Mesothelial cell of epicardium (in vitro differentiated cells): Measurements from ENCODE around the gene BIRC6. TPM values are rescaled to one million over a fixed set of nuclear protein-coding genes. Genes with fewer than 3 reads are reported as not detected.

ENCODE experiments used
- DNase-seq, 2 experiments: peaks; one replicate each; pipeline ENCODE4 v3.0.0; 2021; ENCODE audit warnings: low spot score in 2 of 2; ENCODE audit not compliant: unreplicated experiment in 2 of 2
- H3K27ac Mint-ChIP-seq: 2 replicates; pipeline ENCODE4 v1.8.0; 2021; ENCODE audit warnings: mixed read lengths
- H3K27me3 Mint-ChIP-seq: 2 replicates; pipeline ENCODE4 v1.8.0; 2021; ENCODE audit warnings: low read depth, mixed read lengths
- H3K36me3 Mint-ChIP-seq: 2 replicates; pipeline ENCODE4 v1.8.0; 2021; ENCODE audit warnings: mixed read lengths
- H3K4me1 Mint-ChIP-seq: 2 replicates; pipeline ENCODE4 v1.8.0; 2021; ENCODE audit warnings: mixed read lengths
- H3K4me3 Mint-ChIP-seq: 2 replicates; pipeline ENCODE4 v1.8.0; 2021; ENCODE audit warnings: mild to moderate bottlenecking, moderate library complexity, mixed read lengths
- H3K9me3 Mint-ChIP-seq: 2 replicates; pipeline ENCODE4 v1.8.0; 2021; ENCODE audit warnings: mixed read lengths
- CTCF ChIP-seq: fragments of 200-600 bp; sonication (generic); IDR thresholded peaks from one replicate; pipeline ENCODE4 v1.5.0; 2021; ENCODE audit warnings: antibody characterized with exemption; ENCODE audit not compliant: unreplicated experiment
- total RNA-seq: library from RNA; stranded (reverse); gene quantifications from 3 replicates; pipeline ENCODE4 v1.2.1, GENCODE V29; 2021

Gene BIRC6
- total RNA-seq, 1 donor from 2014 or later: 112 TPM

- H3K4me3 Mint-ChIP-seq: no peak overlapping the region
- no peak for TF ChIP-seq CTCF
Measured at GRCh38 chr2:32416519-32416918, 59.7 kb downstream of the BIRC6 start.

GRCh38 chr2:32417659-32418058 lies 60.8 kb downstream of the BIRC6 start:
- no peak for DNase-seq
- TF ChIP-seq CTCF: no peak
- Mint-ChIP-seq H3K9me3 (no peaks in the 10 kb centered on the region), H3K4me1 (peaks cover 8% of the 10 kb centered on the region), H3K27me3 (no peaks in the 10 kb centered on the region), H3K27ac (no peak overlapping the region), H3K36me3 (peaks cover 19% of the 10 kb centered on the region), H3K4me3 (no peak overlapping the region)

More at GRCh38 chr2:32416519-32416918, 59.7 kb downstream of the BIRC6 start:
- no peaks in the 10 kb centered on the region for H3K27me3 Mint-ChIP-seq
- H3K27ac Mint-ChIP-seq: no peak overlapping the region
- peaks cover 20% of the 10 kb centered on the region for H3K36me3 Mint-ChIP-seq
- H3K9me3 Mint-ChIP-seq: no peaks in the 10 kb centered on the region
- H3K4me1 Mint-ChIP-seq: peaks cover 2% of the 10 kb centered on the region
- no peak for DNase-seq

GRCh38 chr2:32418778-32419177 lies 62.0 kb downstream of the BIRC6 start:
- TF ChIP-seq CTCF: no peak
- peaks cover 8% of the 10 kb centered on the region for H3K4me1 Mint-ChIP-seq
- H3K27ac Mint-ChIP-seq: no peak overlapping the region
- H3K9me3 Mint-ChIP-seq: no peaks in the 10 kb centered on the region
- no peak overlapping the region for H3K4me3 Mint-ChIP-seq
- DNase-seq: no peak
- H3K27me3 Mint-ChIP-seq: no peaks in the 10 kb centered on the region
- H3K36me3 Mint-ChIP-seq: peaks cover 19% of the 10 kb centered on the region

- Mint-ChIP-seq H3K27me3 (no peaks in the 10 kb centered on the region), H3K36me3 (peaks cover 14% of the 10 kb centered on the region), H3K27ac (peak overlapping the region; percentile 31), H3K4me1 (peaks cover 8% of the 10 kb centered on the region), H3K9me3 (no peaks in the 10 kb centered on the region), H3K4me3 (no peak overlapping the region)
- no peak for TF ChIP-seq CTCF
- no peak for DNase-seq
Measured at GRCh38 chr2:32422133-32422532, 65.3 kb downstream of the BIRC6 start.

- DNase-seq: no peak
- Mint-ChIP-seq H3K9me3 (no peaks in the 10 kb centered on the region), H3K4me1 (peaks cover 17% of the 10 kb centered on the region), H3K36me3 (peaks cover 6% of the 10 kb centered on the region), H3K27ac (no peak overlapping the region), H3K4me3 (no peak overlapping the region), H3K27me3 (no peaks in the 10 kb centered on the region)
- TF ChIP-seq CTCF: no peak
Measured at GRCh38 chr2:32423536-32423935, 66.7 kb downstream of the BIRC6 start.

- no peaks in the 10 kb centered on the region for H3K27me3 Mint-ChIP-seq
- H3K4me1 Mint-ChIP-seq: peaks cover 17% of the 10 kb centered on the region
- no peak for TF ChIP-seq CTCF
- no peaks in the 10 kb centered on the region for H3K9me3 Mint-ChIP-seq
- H3K27ac Mint-ChIP-seq: no peak overlapping the region
- DNase-seq: no peak
- peaks cover 9% of the 10 kb centered on the region for H3K36me3 Mint-ChIP-seq
- no peak overlapping the region for H3K4me3 Mint-ChIP-seq
Measured at GRCh38 chr2:32424739-32425138, 67.9 kb downstream of the BIRC6 start.
